Ishikawa (cell line): Measurements from ENCODE around the gene CD48.

Source experiments
- CEBPB ChIP-seq: IDR thresholded peaks from 2 replicates; pipeline ENCODE4 v1.6.1; 2012
- CREB1 ChIP-seq: IDR thresholded peaks from 2 replicates; pipeline ENCODE4 v1.6.1; 2012; ENCODE audit warnings: low read depth
- EGR1 ChIP-seq: IDR thresholded peaks from 2 replicates; pipeline ENCODE4 v1.6.1; 2012
- MAX ChIP-seq: IDR thresholded peaks from 2 replicates; pipeline ENCODE4 v1.6.1; 2012
- NFIC ChIP-seq: IDR thresholded peaks from 2 replicates; pipeline ENCODE4 v1.6.1; 2012
- REST ChIP-seq: IDR thresholded peaks from 2 replicates; pipeline ENCODE4 v1.6.1; 2012; ENCODE audit warnings: low read depth, mild to moderate bottlenecking
- TAF1 ChIP-seq: IDR thresholded peaks from 2 replicates; pipeline ENCODE4 v1.6.1; 2012; ENCODE audit warnings: low read depth, mild to moderate bottlenecking
- TEAD4 ChIP-seq: IDR thresholded peaks from 2 replicates; pipeline ENCODE4 v1.6.1; 2012

- no peak for TF ChIP-seq EGR1
- TF ChIP-seq CEBPB, result no peak
- TF ChIP-seq CREB1, result no peak
- TF ChIP-seq TAF1, result no peak
- TF ChIP-seq NFIC, result no peak
- no peak for TF ChIP-seq REST
- TF ChIP-seq TEAD4, result no peak
- no peak for TF ChIP-seq MAX
Observed at GRCh38 chr1:160710517-160711252, 937 bp downstream of the CD48 start.
